Ovary (tissue), 10 donors: Measurements from ENCODE around the gene PNLIPRP2. TPM values are rescaled to one million over a fixed set of nuclear protein-coding genes. Genes with fewer than 3 reads are reported as not detected.

Source experiments
- DNase-seq, 5 donors: peaks; one replicate each; pipeline ENCODE4 v3.0.0-alpha.2; 2019 to 2020
- H3K27ac ChIP-seq, 2 donors: fragments of 200-600 bp; one replicate each; pipeline versions ENCODE4 v1.5.1 to v1.8.0; 2019 to 2022
- H3K27me3 ChIP-seq: fragments of 200-600 bp; one replicate; pipeline ENCODE4 v1.8.0; 2022
- H3K36me3 ChIP-seq: fragments of 200-600 bp; sonication (generic); one replicate; pipeline ENCODE4 v1.5.1; 2019
- H3K4me1 ChIP-seq: one replicate; pipeline ENCODE4 v1.8.1; 2013; ENCODE audit warnings: mild to moderate bottlenecking, moderate library complexity; ENCODE audit not compliant: insufficient read depth
- H3K4me3 ChIP-seq: fragments of 200-600 bp; sonication (generic); one replicate; pipeline ENCODE4 v1.5.1; 2017
- H3K9me3 ChIP-seq, 2 donors: fragments of 200-600 bp in 1 of 2; sonication (generic) in 1 of 2; one replicate each; pipeline versions ENCODE4 v1.5.1 to v1.8.1; 2013 to 2019; ENCODE audit warnings: mild to moderate bottlenecking in 1 of 2, moderate library complexity in 1 of 2
- EP300 ChIP-seq: sonication (generic); formaldehyde crosslinking; IDR thresholded peaks from one replicate; pipeline ENCODE4 v1.6.1; 2017; ENCODE audit warnings: antibody characterized with exemption
- POLR2A ChIP-seq: fragments of 450-650 bp; IDR thresholded peaks from one replicate; pipeline ENCODE4 v1.6.1; 2017; ENCODE audit warnings: antibody characterized with exemption, mild to moderate bottlenecking, moderate library complexity
- WGBS, 3 donors: extraction: QIAGEN DNeasy Blood & Tissue Kit in 1 of 3; methylation state at CpG; one replicate each; pipeline versions ENCODE4 v1.1.5 to v1.1.7; 2013 to 2017; 5-methylcytosine and 5-hydroxymethylcytosine counted together
- intact Hi-C, 4 donors: fragments of 100-400 bp; cut with DNase I; formaldehyde crosslinking; loops; one replicate each; pipeline versions ENCODE4 v1.11.0 to v1.15.1; 2022 to 2023
- long read RNA-seq, 3 donors: library from polyadenylated mRNA in 2 of 3; unstranded in 2 of 3; transcript quantifications; one replicate each; pipeline ENCODE4 v2.0.0 and lab custom pipeline, GENCODE V29; 2021 to 2026
- polyA plus RNA-seq, 2 donors: library from polyadenylated mRNA; stranded (reverse); fragments of 200-250 nt in 1 of 2; fragments of 350-450 nt in 1 of 2; fragmentation: Illumina TruSeq in 1 of 2; extraction: RNeasy Lipid Tissue Mini Kit (QIAGEN cat#74804) in 1 of 2; gene quantifications; one replicate each; pipeline ENCODE4 v1.2.3, GENCODE V29; 2013 to 2014
- total RNA-seq, 7 donors: library from RNA; depleted of rRNA in 2 of 7; stranded (reverse); fragments of >200 nt in 2 of 7; fragmentation: NEBNext Ultra II Directional in 3 of 7; extraction: Animal tissue kit (Norgen Biotek cat#: 25700) in 3 of 7; gene quantifications; one replicate each; pipeline versions ENCODE4 v1.1.0 to v1.2.4, GENCODE V29; 2016 to 2023
- TF ChIP-seq, protein P1 (sequence below), 3 donors: fragments of 450-650 bp in 2 of 3; fragments of 200-600 bp in 1 of 3; IDR thresholded peaks; one replicate each; pipeline versions ENCODE4 v1.5.1 to v1.8.0; 2016 to 2022; ENCODE audit warnings: antibody characterized with exemption in 3 of 3, mild to moderate bottlenecking in 1 of 3
- donor health status: DM: no; HTN: no; CAD: no; lungs with moderate emphysema.
- donor health status: DM: no; HTN: no; CAD: no.
- donor health status: Bipolar disorder and iron deficiency.
- donor health status: DM: yes; HTN: yes; CAD: no.
- donor health status: DM: no; HTN: no; CAD: no.
- donor health status: DM: yes; HTN: yes; CAD: no.

The PNLIPRP2 gene
- total RNA-seq: 1 to 10 TPM in 1 of 7 donors, under 1 TPM in 3, not detected in 3; 0.15 to 1.4 (median 0.23) TPM
- under 1 TPM in 1 of 2 donors, not detected in 1; 0.37 TPM for polyA plus RNA-seq
- long read RNA-seq, donor 1, partial matches to known transcripts: 1 of 1 reads
- long read RNA-seq, donor 1, other reads (novel, unspliced or antisense): 0 of 1 reads
- long read RNA-seq, donor 2: 0 reads
- long read RNA-seq, donor 3: 0 reads

- intact Hi-C loops: loop anchor here in 1 of 4 donors (10.0 kb wide), 1 partner anchor 164 kb away; no protein-coding TSS in a partner anchor
- no peaks in the 10 kb centered on the region for H3K4me1 ChIP-seq
- no peaks in the 10 kb centered on the region for H3K27me3 ChIP-seq
- DNase-seq: no peak
- TF ChIP-seq, protein P1, sequence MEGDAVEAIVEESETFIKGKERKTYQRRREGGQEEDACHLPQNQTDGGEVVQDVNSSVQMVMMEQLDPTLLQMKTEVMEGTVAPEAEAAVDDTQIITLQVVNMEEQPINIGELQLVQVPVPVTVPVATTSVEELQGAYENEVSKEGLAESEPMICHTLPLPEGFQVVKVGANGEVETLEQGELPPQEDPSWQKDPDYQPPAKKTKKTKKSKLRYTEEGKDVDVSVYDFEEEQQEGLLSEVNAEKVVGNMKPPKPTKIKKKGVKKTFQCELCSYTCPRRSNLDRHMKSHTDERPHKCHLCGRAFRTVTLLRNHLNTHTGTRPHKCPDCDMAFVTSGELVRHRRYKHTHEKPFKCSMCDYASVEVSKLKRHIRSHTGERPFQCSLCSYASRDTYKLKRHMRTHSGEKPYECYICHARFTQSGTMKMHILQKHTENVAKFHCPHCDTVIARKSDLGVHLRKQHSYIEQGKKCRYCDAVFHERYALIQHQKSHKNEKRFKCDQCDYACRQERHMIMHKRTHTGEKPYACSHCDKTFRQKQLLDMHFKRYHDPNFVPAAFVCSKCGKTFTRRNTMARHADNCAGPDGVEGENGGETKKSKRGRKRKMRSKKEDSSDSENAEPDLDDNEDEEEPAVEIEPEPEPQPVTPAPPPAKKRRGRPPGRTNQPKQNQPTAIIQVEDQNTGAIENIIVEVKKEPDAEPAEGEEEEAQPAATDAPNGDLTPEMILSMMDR (IDR thresholded peaks at IDR 0.05): no peak
- TF ChIP-seq POLR2A: no peak
- TF ChIP-seq EP300: no peak
- no peaks in the 10 kb centered on the region for H3K36me3 ChIP-seq
- WGBS, 3 donors: 57 to 69% (median 60%) methylated on average over 20 of the region's 20 CpGs
- no peaks in the 10 kb centered on the region for H3K9me3 ChIP-seq
- no peak within 1 kb of the TSS for H3K4me3 ChIP-seq
- no peak within 1 kb of the TSS for H3K27ac ChIP-seq
These were observed at the start of gene PNLIPRP2 for GRCh38 chr10:116620423-116621400. TSS of gene PNLIPRP2 (plus strand) at chr10:116620953.

GRCh38 chr10:116574797-116575196 is 46.0 kb upstream of the PNLIPRP2 start:
- no peaks in the 10 kb centered on the region for H3K36me3 ChIP-seq
- no peaks in the 10 kb centered on the region for H3K4me1 ChIP-seq
- H3K27ac ChIP-seq: no peak overlapping the region
- WGBS, 3 donors: 55 to 73% (median 62%) methylated on average over 3 of the region's 3 CpGs
- TF ChIP-seq EP300 (no peak), POLR2A (no peak)
- TF ChIP-seq, protein P1 (IDR thresholded peaks at IDR 0.05): no peak
- no peak for DNase-seq
- no peaks in the 10 kb centered on the region for H3K9me3 ChIP-seq
- no peak overlapping the region for H3K4me3 ChIP-seq
- H3K27me3 ChIP-seq: no peaks in the 10 kb centered on the region
- intact Hi-C loops: no loop called here

DNA sequence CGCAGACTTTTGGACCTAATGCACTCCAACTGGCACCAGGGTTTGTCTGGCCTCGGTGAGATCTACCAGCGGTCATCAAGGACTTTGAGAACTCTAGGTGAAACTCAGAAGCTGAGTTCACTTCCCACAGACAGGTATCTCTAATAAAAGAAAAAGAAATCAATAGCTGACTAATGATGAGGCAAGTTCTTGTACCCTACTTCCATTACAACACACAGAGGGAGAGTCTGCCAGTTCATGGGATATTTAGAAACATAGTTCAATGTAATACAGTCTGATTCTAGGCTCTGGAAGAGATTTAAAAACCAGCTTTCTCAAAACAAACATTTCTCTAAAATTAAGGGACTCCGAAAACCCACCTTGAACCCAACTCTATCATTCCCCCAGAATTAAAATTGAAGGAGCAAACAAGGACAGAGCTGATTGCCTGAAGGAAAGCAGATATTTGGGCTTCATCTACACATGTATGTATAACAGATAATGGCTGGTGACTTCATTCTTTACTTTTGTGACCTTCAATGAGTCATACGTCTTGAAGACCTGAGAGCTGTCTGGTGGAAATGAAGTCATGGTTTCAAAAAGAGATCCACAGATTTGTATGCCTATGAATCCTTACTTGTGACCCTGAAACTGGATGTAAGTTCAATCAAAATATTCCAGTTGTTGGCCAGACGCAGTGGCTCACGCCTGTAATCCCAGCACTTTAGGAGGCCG is 32.7 kb upstream of the PNLIPRP2 start:
- no peak overlapping the region for H3K27ac ChIP-seq
- H3K4me3 ChIP-seq: no peak overlapping the region
- intact Hi-C loops: no loop called here
- no peaks in the 10 kb centered on the region for H3K36me3 ChIP-seq
- H3K4me1 ChIP-seq: no peaks in the 10 kb centered on the region
- no peak for DNase-seq
- no peaks in the 10 kb centered on the region for H3K9me3 ChIP-seq
- TF ChIP-seq, protein P1 (IDR thresholded peaks at IDR 0.05): no peak
- TF ChIP-seq POLR2A (no peak), EP300 (no peak)
- 85 to 90% (median 86%) methylated on average over 8 of the region's 8 CpGs for WGBS, 3 donors
- H3K27me3 ChIP-seq: no peaks in the 10 kb centered on the region

DNA sequence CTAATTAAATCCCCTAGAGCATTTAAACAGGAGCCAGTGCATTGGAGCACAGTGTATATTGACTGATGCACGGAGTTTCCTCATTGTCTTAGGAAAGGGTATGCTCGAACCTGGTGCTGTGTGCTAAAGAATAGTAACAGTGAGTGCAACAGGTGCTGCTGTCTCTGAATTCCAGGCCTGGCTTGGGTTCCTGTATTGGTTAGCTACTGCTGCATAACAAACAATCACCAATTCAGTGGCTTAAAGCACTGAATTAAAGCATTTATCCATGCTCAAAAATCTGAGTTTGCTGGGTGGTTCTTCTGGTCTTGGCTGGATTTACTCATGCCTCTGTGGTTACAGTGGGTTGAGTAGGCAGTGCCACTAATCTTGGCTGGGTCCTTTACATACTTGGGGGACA is 31.8 kb upstream of the PNLIPRP2 start:
- intact Hi-C loops: no loop called here
- Histone ChIP-seq H3K4me3 (no peak overlapping the region), H3K36me3 (no peaks in the 10 kb centered on the region), H3K27me3 (no peaks in the 10 kb centered on the region), H3K9me3 (no peaks in the 10 kb centered on the region), H3K4me1 (no peaks in the 10 kb centered on the region), H3K27ac (no peak overlapping the region)
- DNase-seq: no peak
- WGBS, 3 donors: 77 to 89% (median 81%) methylated on average over 2 of the region's 2 CpGs
- TF ChIP-seq POLR2A: no peak
- TF ChIP-seq, protein P1 (IDR thresholded peaks at IDR 0.05): no peak
- no peak for TF ChIP-seq EP300
